ENCODE measurements around the gene SYTL3.

- TF ChIP-seq GATA3 (IDR thresholded peaks at IDR 0.05; ENCODE audit: low read depth, low read length) (no peak), GATA2 (IDR thresholded peaks at IDR 0.05; ENCODE audit: low read depth, low read length) (no peak)
Observed at GRCh38 chr6:158647501-158647900, 2.4 kb upstream of the SYTL3 start.

Data from SH-SY5Y (cell line).